SK-N-SH (cell line): ENCODE results near the gene KCTD4.

Experiments
- EZH2phosphoT487 ChIP-seq: fragments of 200-600 bp; sonication (generic); IDR thresholded peaks from 2 replicates; pipeline ENCODE4 v1.6.1; 2017; ENCODE audit warnings: low read depth, mixed run types, mild to moderate bottlenecking, antibody characterized with exemption, moderate library complexity, borderline replicate concordance
- GABPA ChIP-seq: IDR thresholded peaks from 2 replicates; pipeline ENCODE4 v1.4.0; 2012; ENCODE audit warnings: low read depth, mild to moderate bottlenecking
- GATA2 ChIP-seq: sonication (generic); formaldehyde crosslinking; IDR thresholded peaks from 2 replicates; pipeline ENCODE4 v1.5.0; 2020; ENCODE audit warnings: mild to moderate bottlenecking, missing genetic modification reagents
- TF ChIP-seq, protein P1 (sequence below): fragments of 200-600 bp; sonication (generic); IDR thresholded peaks from 2 replicates; pipeline ENCODE4 v1.6.1; 2017; ENCODE audit warnings: antibody characterized with exemption, mild to moderate bottlenecking, moderate library complexity
- TF ChIP-seq, protein P2 (sequence below): IDR thresholded peaks from 2 replicates; pipeline ENCODE4; 2012
- TF ChIP-seq, protein P3 (sequence below): fragments of 150-350 bp; IDR thresholded peaks from 2 replicates; pipeline ENCODE4 v1.6.1; 2017; ENCODE audit warnings: antibody characterized with exemption, low read length, low read depth, borderline replicate concordance

DNA sequence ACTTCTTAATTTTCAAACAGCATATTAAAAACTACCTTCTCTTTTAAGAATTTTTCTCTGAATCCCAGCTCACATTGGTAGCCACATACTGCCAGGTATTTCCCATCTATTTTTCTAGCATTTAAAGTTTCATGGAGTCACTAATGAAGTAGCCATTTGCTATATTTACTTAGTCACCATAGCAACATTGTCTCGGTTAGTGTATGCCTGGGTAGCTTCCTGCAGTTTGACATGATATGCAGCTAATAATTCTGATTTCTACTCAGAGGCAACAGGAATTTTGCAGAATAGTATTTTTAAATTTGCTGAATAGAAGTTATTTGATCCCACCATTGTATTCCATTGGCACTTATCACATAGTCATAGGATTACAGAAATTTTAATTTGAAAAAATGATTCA is 30.9 kb upstream of the KCTD4 start:
- TF ChIP-seq, protein P1, sequence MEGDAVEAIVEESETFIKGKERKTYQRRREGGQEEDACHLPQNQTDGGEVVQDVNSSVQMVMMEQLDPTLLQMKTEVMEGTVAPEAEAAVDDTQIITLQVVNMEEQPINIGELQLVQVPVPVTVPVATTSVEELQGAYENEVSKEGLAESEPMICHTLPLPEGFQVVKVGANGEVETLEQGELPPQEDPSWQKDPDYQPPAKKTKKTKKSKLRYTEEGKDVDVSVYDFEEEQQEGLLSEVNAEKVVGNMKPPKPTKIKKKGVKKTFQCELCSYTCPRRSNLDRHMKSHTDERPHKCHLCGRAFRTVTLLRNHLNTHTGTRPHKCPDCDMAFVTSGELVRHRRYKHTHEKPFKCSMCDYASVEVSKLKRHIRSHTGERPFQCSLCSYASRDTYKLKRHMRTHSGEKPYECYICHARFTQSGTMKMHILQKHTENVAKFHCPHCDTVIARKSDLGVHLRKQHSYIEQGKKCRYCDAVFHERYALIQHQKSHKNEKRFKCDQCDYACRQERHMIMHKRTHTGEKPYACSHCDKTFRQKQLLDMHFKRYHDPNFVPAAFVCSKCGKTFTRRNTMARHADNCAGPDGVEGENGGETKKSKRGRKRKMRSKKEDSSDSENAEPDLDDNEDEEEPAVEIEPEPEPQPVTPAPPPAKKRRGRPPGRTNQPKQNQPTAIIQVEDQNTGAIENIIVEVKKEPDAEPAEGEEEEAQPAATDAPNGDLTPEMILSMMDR: no peak
- TF ChIP-seq EZH2phosphoT487: no peak
- TF ChIP-seq, protein P2, sequence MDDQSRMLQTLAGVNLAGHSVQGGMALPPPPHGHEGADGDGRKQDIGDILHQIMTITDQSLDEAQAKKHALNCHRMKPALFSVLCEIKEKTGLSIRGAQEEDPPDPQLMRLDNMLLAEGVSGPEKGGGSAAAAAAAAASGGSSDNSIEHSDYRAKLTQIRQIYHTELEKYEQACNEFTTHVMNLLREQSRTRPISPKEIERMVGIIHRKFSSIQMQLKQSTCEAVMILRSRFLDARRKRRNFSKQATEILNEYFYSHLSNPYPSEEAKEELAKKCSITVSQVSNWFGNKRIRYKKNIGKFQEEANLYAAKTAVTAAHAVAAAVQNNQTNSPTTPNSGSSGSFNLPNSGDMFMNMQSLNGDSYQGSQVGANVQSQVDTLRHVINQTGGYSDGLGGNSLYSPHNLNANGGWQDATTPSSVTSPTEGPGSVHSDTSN: 0 out of 2 replicates have a peak, but pooled peaks have one; percentile 22
- no peak for TF ChIP-seq GABPA
- TF ChIP-seq, protein P3, sequence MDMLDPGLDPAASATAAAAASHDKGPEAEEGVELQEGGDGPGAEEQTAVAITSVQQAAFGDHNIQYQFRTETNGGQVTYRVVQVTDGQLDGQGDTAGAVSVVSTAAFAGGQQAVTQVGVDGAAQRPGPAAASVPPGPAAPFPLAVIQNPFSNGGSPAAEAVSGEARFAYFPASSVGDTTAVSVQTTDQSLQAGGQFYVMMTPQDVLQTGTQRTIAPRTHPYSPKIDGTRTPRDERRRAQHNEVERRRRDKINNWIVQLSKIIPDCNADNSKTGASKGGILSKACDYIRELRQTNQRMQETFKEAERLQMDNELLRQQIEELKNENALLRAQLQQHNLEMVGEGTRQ: no peak
- no peak for TF ChIP-seq GATA2 (CRISPR knock-in tag)
